GM19467 (cell line): Measurements from ENCODE around the gene GABRG1.

Experiments used
- ATAC-seq: cut with Tn5 transposase; IDR thresholded peaks from one replicate; pipeline ENCODE4 v1.9.1; 2021; ENCODE audit warnings: mild to moderate bottlenecking, moderate library complexity; ENCODE audit not compliant: unreplicated experiment

The GABRG1 gene

GRCh38 chr4:46123913-46124755 lies at the start of gene GABRG1:
TSS of gene GABRG1 (minus strand) at chr4:46124054. CDS start at chr4:46123913, 141 bp downstream.
- no peak for ATAC-seq

GRCh38 chr4:46146993-46147392 lies 23.1 kb upstream of the GABRG1 start:
- ATAC-seq: no peak

DNA sequence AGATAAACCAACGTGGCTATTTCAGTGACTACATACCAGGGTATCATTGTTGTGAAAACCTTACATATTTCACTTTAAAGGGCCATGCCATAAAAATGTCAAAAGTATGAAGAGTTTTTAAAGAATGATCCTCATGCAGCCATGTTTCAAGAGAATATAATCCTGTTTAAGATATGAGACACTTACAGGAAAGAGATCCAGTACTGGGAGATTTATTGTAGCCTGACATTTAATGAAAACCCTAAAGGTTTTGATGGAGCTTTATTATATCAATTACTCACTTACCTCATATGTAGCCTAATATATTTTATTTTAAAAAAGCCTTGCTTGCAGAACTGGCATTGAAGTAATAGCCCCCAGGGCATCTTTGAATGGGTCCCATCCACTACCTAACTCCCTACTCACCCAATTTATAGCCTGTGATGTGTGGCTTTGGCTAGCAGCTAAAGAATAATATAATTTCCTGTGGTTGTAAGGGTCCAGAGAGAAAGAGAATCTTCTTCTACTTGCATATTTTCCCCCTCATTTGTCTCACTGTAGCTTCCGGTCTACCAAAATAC lies 7.7 kb upstream of the GABRG1 start:
- no peak for ATAC-seq

GRCh38 chr4:46124773-46125413 lies 1.0 kb upstream of the GABRG1 start:
- ATAC-seq: no peak

GRCh38 chr4:46081674-46082073 lies 42.2 kb downstream of the GABRG1 start:
- ATAC-seq: no peak

DNA sequence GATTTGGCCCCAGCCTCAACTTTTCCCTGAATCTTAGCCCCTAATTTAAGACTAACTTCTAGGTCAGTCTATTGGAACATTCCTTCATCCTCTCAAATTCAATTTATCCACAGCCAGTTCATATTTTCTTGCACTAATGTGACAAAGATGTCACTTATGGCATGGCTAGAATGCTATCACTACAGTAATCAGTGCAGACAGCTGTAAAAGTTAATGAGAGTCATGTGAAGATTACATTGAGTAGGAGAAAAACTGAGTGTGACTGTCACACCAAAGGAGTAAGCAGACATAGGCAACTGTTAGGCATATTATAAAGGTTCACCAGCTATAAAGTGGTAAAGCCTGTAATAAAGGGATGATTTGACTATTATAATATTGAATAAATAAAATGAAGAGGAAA lies 42.6 kb downstream of the GABRG1 start:
- ATAC-seq: no peak

DNA sequence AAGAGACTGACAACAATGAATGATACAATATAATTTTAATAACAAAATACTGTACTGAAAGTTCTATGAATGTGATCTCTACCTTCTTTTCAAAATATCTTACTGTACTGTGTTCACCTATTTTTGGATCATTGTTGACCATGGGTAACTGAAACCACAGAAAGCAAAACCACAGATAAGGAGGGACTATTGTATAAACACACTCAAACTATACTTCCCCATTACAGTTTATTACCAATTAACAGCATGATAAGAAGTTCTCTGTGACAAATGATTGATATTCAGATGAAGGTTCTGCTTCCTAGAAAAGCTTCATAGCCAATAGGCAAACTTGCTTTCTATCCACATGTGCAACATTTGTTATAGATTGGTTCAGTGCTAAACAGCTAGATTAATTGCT lies 50.1 kb downstream of the GABRG1 start:
- no peak for ATAC-seq

DNA sequence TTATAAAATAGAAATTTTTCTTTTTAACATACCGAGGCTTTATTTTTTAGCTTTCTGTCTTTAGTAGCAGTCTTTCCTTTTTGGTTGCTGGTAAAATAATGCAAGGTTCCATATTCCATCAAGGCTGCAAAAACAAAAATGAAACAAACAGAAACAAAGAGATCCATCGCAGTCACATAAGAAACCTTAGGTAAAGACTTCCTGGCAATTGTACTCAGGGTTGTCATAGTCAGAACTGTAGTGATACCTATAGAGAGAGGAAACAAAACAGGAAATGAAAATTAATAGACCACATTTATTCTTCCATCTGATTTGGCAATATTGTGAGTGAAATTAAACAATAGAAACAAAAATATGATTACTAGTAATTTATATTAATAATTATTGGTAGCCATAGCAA lies 72.5 kb downstream of the GABRG1 start:
- ATAC-seq: no peak

DNA sequence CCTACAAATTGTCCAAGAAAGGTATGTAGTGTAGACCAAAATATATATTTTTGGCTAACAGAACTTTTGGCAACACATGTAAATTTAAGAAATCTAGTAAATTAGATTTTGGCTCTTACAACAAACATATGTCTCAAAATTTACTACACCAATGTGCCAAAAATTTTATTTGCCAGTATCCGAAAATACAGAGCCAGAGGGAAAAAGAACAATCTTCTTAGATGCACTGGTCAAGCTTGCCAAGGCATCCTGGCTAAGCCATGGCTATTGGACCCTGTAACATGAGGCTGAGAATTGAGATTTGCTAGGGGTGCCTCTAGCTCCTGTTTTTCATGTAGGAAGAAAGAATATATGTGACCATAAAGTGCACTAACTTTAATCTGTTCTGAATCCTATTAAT lies 91.8 kb downstream of the GABRG1 start:
- no peak for ATAC-seq

DNA sequence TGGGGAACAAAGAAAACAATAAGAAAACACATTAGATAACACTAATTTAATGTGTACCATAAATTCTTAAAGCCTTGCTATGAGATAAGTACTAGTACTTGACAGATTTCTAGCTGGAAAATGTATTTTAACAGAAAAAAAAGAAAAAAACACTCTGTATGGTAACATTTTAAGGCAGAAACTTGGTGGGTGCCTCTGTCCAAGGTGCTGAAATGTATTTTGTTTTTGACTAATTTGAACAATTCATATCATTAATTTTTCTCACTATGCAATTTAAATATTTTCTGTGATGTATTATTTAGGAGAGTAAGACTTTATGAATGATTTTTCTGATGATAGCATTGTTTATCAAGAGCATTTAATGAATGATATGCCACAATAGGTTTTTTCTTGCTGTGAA lies 107.5 kb downstream of the GABRG1 start:
- no peak for ATAC-seq

DNA sequence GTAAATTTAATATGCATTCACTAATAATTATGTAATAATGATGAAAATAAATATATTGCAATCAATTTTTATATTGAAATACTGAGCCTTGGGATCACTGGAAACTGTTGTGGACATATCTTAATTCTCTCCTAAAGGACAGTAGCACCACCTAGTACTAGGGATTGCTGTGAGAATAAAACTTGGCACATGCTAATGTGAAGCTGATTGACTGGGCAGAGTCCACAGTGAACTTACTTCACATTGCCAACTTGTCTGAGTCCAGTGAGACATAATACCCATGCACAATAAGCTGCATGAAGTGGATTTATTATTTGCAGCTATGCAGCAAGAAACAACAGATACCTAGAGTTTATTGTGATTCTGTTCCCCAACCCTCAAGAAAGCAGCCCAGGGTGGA lies 131.1 kb downstream of the GABRG1 start:
- no peak for ATAC-seq

GRCh38 chr4:45989775-45990174 lies 134.1 kb downstream of the GABRG1 start:
- ATAC-seq: no peak

DNA sequence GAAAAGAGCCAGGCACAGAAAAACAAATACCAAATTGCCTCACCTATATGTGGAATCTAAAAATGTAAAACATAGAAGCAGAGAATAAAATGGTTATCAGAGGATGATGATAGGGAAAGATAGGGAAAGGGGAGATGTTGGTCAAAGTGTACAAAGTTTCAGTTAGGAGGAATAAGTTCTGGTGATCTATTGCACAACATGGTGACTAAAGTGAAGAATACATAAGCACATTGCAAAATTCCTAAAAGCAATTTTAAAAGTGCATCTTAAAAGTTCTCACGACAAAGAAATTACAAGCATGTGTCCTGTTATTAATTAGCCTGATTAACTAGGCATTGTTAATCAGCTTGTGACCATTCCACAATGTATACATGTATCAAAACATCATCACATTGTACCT lies 136.0 kb downstream of the GABRG1 start:
- no peak for ATAC-seq
